Keratinocyte (primary cell): ENCODE measurements around the gene TNFAIP8L3. TPM values are rescaled to one million over a fixed set of nuclear protein-coding genes. Genes with fewer than 3 reads are reported as not detected.

ENCODE experiments used
- DNase-seq: peaks from one replicate; pipeline ENCODE4 v3.0.0-alpha.2; 2011; ENCODE audit warnings: low read depth, missing footprints, low spot score
- FAIRE-seq: peaks from 2 replicates; lab custom pipeline; 2011; peaks lifted over from hg19 to GRCh38; lab: Jason Lieb, UNC
- H2AFZ ChIP-seq: 2 replicates; pipeline ENCODE4 v1.6.0; 2012; ENCODE audit warnings: low read length, control low read depth, inconsistent platforms; ENCODE audit not compliant: control insufficient read depth
- H3K27ac ChIP-seq: 2 replicates; pipeline ENCODE4 v1.5.1; 2011; ENCODE audit warnings: low read length; ENCODE audit not compliant: control insufficient read depth, insufficient read depth
- H3K27me3 ChIP-seq: 3 replicates; pipeline ENCODE4 v1.6.0; 2011; ENCODE audit warnings: low read length; ENCODE audit not compliant: control insufficient read depth, insufficient read depth; ENCODE audit errors: extremely low read depth
- H3K36me3 ChIP-seq, 2 experiments: 2 replicates in 1 of 2; 3 replicates in 1 of 2; pipeline ENCODE4 v1.5.1; 2011; ENCODE audit warnings: low read length in 2 of 2, mild to moderate bottlenecking in 1 of 2; ENCODE audit not compliant: control insufficient read depth in 2 of 2, insufficient read depth in 2 of 2; ENCODE audit errors: extremely low read depth in 1 of 2
- H3K4me1 ChIP-seq: 3 replicates; pipeline ENCODE4 v1.5.1; 2011; ENCODE audit warnings: low read length; ENCODE audit not compliant: control insufficient read depth, insufficient read depth; ENCODE audit errors: extremely low read depth
- H3K4me2 ChIP-seq: 3 replicates; pipeline ENCODE4 v1.6.0; 2011; ENCODE audit warnings: low read depth, low read length; ENCODE audit not compliant: control insufficient read depth, insufficient read depth; ENCODE audit errors: extremely low read depth
- H3K4me3 ChIP-seq, 3 experiments: fragments of 200-600 bp in 1 of 3; sonication (generic) in 1 of 3; 2 replicates in 2 of 3; 3 replicates in 1 of 3; pipeline ENCODE4 v1.5.1; 2011 to 2016; ENCODE audit warnings: low read length in 3 of 3, mild to moderate bottlenecking in 3 of 3, control low read depth in 2 of 3, inconsistent platforms in 1 of 3, low read depth in 1 of 3, mixed read lengths in 1 of 3, mixed run types in 1 of 3, moderate library complexity in 1 of 3; ENCODE audit not compliant: control insufficient read depth in 2 of 3, insufficient read depth in 2 of 3; ENCODE audit errors: extremely low read depth in 1 of 3
- H3K79me2 ChIP-seq: 2 replicates; pipeline ENCODE4 v1.6.0; 2012; ENCODE audit warnings: low read length; ENCODE audit not compliant: control insufficient read depth, insufficient read depth
- H3K9ac ChIP-seq: 3 replicates; pipeline ENCODE4 v1.6.0; 2011; ENCODE audit warnings: low read length; ENCODE audit not compliant: control insufficient read depth, insufficient read depth; ENCODE audit errors: extremely low read depth
- H3K9me1 ChIP-seq: 3 replicates; pipeline ENCODE4 v1.6.0; 2011; ENCODE audit warnings: low read length; ENCODE audit not compliant: control insufficient read depth, insufficient read depth; ENCODE audit errors: extremely low read depth
- H3K9me3 ChIP-seq: 2 replicates; pipeline ENCODE4 v1.5.1; 2012; ENCODE audit warnings: low read depth, low read length; ENCODE audit not compliant: control insufficient read depth
- H4K20me1 ChIP-seq: 3 replicates; pipeline ENCODE4 v1.6.0; 2011; ENCODE audit warnings: low read length; ENCODE audit not compliant: control insufficient read depth, insufficient read depth; ENCODE audit errors: extremely low read depth
- CTCF ChIP-seq, 3 experiments: IDR thresholded peaks in 1 of 3; conservative IDR thresholded peaks in 1 of 3; optimal IDR thresholded peaks in 1 of 3; 2 replicates in 2 of 3; 3 replicates in 1 of 3; pipeline versions ENCODE3 to v1.5.1; 2011; ENCODE audit warnings: low read length in 3 of 3, mild to moderate bottlenecking in 3 of 3, moderate library complexity in 2 of 3, control low read depth in 1 of 3, inconsistent platforms in 1 of 3; ENCODE audit not compliant: insufficient read depth in 2 of 3; ENCODE audit errors: extremely low read depth in 1 of 3
- EZH2 ChIP-seq: IDR thresholded peaks from one replicate; pipeline ENCODE4 v1.6.1; 2012; ENCODE audit warnings: inconsistent platforms, mild to moderate bottlenecking, low read length, moderate library complexity
- dilution Hi-C: fragments of 300-500 bp; cut with MboI; formaldehyde crosslinking; loops from one replicate; pipeline ENCODE4 v1.7.0; 2020; ENCODE audit warnings: low sequenced_read_pairs; ENCODE audit not compliant: extremely low pct_ligation_motif_present
- polyA plus RNA-seq, 5 experiments: library from polyadenylated mRNA; depleted of rRNA in 3 of 5; stranded (reverse) in 3 of 5; stranded (forward) in 1 of 5; unstranded in 1 of 5; fragments of >200 nt; gene quantifications; 1 replicate in 1 of 5; 2 replicates in 3 of 5; 3 replicates in 1 of 5; pipeline versions ENCODE4 v1.2.1 to v1.2.3, GENCODE V29; 2011 to 2012; ENCODE audit warnings: missing spikeins in 2 of 5, low read depth in 1 of 5, low replicate concordance in 1 of 5

The TNFAIP8L3 gene
- polyA plus RNA-seq, 1 donor (not counting 4 experiments of a cell fraction or from before 2014, with no cell fraction given) = 0.51 TPM

GRCh38 chr15:51139091-51139490 lies 44.4 kb upstream of the TNFAIP8L3 start:
- H4K20me1 ChIP-seq = no peaks in the 10 kb centered on the region
- TF ChIP-seq EZH2 (no peak), CTCF (optimal IDR thresholded peaks at IDR 0.05 in 1 of 3, IDR thresholded peaks at IDR 0.05 in 1 of 3, conservative IDR thresholded peaks at IDR 0.05 in 1 of 3; ENCODE audit: extremely low read depth in 1 of 3, insufficient read depth in 2 of 3, low read length in 3 of 3) (no peak)

GRCh38 chr15:51137880-51138430 lies 43.2 kb upstream of the TNFAIP8L3 start:
- DNase-seq = no peak
- no peaks in the 10 kb centered on the region for H4K20me1 ChIP-seq
- H3K4me2 ChIP-seq = no peak overlapping the region
- H3K9ac ChIP-seq = no peak overlapping the region
- H3K36me3 ChIP-seq = no peaks in the 10 kb centered on the region
- peaks cover 4% of the 10 kb centered on the region for H3K4me1 ChIP-seq
- H3K27ac ChIP-seq = no peak overlapping the region
- H3K9me1 ChIP-seq = no peaks in the 10 kb centered on the region
- no peaks in the 10 kb centered on the region for H3K79me2 ChIP-seq
- peak overlapping the region; percentile 13 for H2AFZ ChIP-seq
- no peaks in the 10 kb centered on the region for H3K9me3 ChIP-seq
- no peaks in the 10 kb centered on the region for H3K27me3 ChIP-seq
- dilution Hi-C loops = no loop called here
- no peak overlapping the region for H3K4me3 ChIP-seq
- TF ChIP-seq CTCF (optimal IDR thresholded peaks at IDR 0.05 in 1 of 3, IDR thresholded peaks at IDR 0.05 in 1 of 3, conservative IDR thresholded peaks at IDR 0.05 in 1 of 3; ENCODE audit: extremely low read depth in 1 of 3, insufficient read depth in 2 of 3, low read length in 3 of 3) (no peak), EZH2 (no peak)
- no peak for FAIRE-seq

More at GRCh38 chr15:51139091-51139490, 44.4 kb upstream of the TNFAIP8L3 start:
- Histone ChIP-seq H3K9me1 (no peaks in the 10 kb centered on the region), H3K79me2 (no peaks in the 10 kb centered on the region), H3K36me3 (no peaks in the 10 kb centered on the region), H3K27ac (no peak overlapping the region), H3K4me2 (no peak overlapping the region), H3K4me3 (no peak overlapping the region), H3K9ac (no peak overlapping the region), H3K27me3 (no peaks in the 10 kb centered on the region), H3K4me1 (peaks cover 7% of the 10 kb centered on the region), H3K9me3 (no peaks in the 10 kb centered on the region), H2AFZ (no peak overlapping the region)
- dilution Hi-C loops = no loop called here
- DNase-seq (no peak), FAIRE-seq (no peak)
